Activated CD4-positive, alpha-beta T cell treated with anti-CD3 and anti-CD28 coated beads, Interleukin-2, amount 10 ng/mL, durations not matched to agents 24 days and 14 days (primary cell): ENCODE results near the gene DSTN. TPM values are rescaled to one million over a fixed set of nuclear protein-coding genes. Genes with fewer than 3 reads are reported as not detected.

Source experiments
- DNase-seq: peaks from one replicate; pipeline ENCODE4 v3.0.0; 2022
- H3K27ac Mint-ChIP-seq: one replicate; pipeline ENCODE4 v1.8.0; 2022; ENCODE audit warnings: mild to moderate bottlenecking, mixed read lengths
- H3K27me3 Mint-ChIP-seq: one replicate; pipeline ENCODE4 v1.8.0; 2022; ENCODE audit warnings: mixed read lengths
- H3K36me3 Mint-ChIP-seq: one replicate; pipeline ENCODE4 v1.8.0; 2022; ENCODE audit warnings: low read depth, mild to moderate bottlenecking, mixed read lengths
- H3K4me1 Mint-ChIP-seq: one replicate; pipeline ENCODE4 v1.8.0; 2021; ENCODE audit warnings: mixed read lengths
- H3K4me3 Mint-ChIP-seq: one replicate; pipeline ENCODE4 v1.8.0; 2022; ENCODE audit warnings: mild to moderate bottlenecking, moderate library complexity, mixed read lengths
- H3K9me3 Mint-ChIP-seq: one replicate; pipeline ENCODE4 v1.8.0; 2021; ENCODE audit warnings: mixed read lengths
- intact Hi-C: fragments of 100-400 bp; cut with micrococcal nuclease; formaldehyde crosslinking; loops from one replicate; pipeline ENCODE4 v1.15.1; 2023
- total RNA-seq: library from RNA; stranded (reverse); gene quantifications from 2 replicates; pipeline ENCODE4 v1.2.3, GENCODE V29; 2022

DSTN gene
- 58.6 and 65.6 TPM in 2 replicates for total RNA-seq

- intact Hi-C loops: loop anchor here (1.0 to 5.0 kb wide), 6 partner anchors 11 to 400 kb away; partner anchors contain the start of genes MGME1 and RRBP1
- Mint-ChIP-seq H3K27ac (peak within 1 kb of the TSS; percentile 95), H3K4me1 (peaks cover 23% of the 10 kb centered on the region), H3K4me3 (peak within 1 kb of the TSS; percentile 94), H3K9me3 (peaks cover 4% of the 10 kb centered on the region), H3K27me3 (peaks cover 9% of the 10 kb centered on the region), H3K36me3 (peaks cover 1% of the 10 kb centered on the region)
- DNase-seq: peak; percentile 97
These were observed at the start of gene DSTN for GRCh38 chr20:17569616-17570346. TSS of gene DSTN (plus strand) at chr20:17570075. CDS start at chr20:17570209, 134 bp downstream.

GRCh38 chr20:17520583-17520982, 49.3 kb upstream of the DSTN start:
- no peak for DNase-seq
- Mint-ChIP-seq H3K27me3 (peaks cover 13% of the 10 kb centered on the region), H3K9me3 (peaks cover 4% of the 10 kb centered on the region), H3K36me3 (peaks cover 2% of the 10 kb centered on the region), H3K27ac (no peak overlapping the region), H3K4me3 (no peak overlapping the region), H3K4me1 (peaks cover 8% of the 10 kb centered on the region)
- intact Hi-C loops: no loop called here

- no peaks in the 10 kb centered on the region for H3K9me3 Mint-ChIP-seq
- peaks cover 10% of the 10 kb centered on the region for H3K27me3 Mint-ChIP-seq
- H3K4me1 Mint-ChIP-seq: peaks cover 5% of the 10 kb centered on the region
- peaks cover 2% of the 10 kb centered on the region for H3K36me3 Mint-ChIP-seq
- DNase-seq: no peak
- no peak overlapping the region for H3K27ac Mint-ChIP-seq
- intact Hi-C loops: no loop called here
- no peak overlapping the region for H3K4me3 Mint-ChIP-seq
These were observed 47.3 kb upstream of the DSTN start for GRCh38 chr20:17522528-17522927.

GRCh38 chr20:17523326-17523725, 46.5 kb upstream of the DSTN start:
- intact Hi-C loops: no loop called here
- Mint-ChIP-seq H3K4me3 (no peak overlapping the region), H3K27me3 (peaks cover 11% of the 10 kb centered on the region), H3K36me3 (no peaks in the 10 kb centered on the region), H3K4me1 (peaks cover 5% of the 10 kb centered on the region), H3K9me3 (no peaks in the 10 kb centered on the region), H3K27ac (no peak overlapping the region)
- no peak for DNase-seq

GRCh38 chr20:17524560-17524959, 45.3 kb upstream of the DSTN start:
- Mint-ChIP-seq H3K27me3 (peaks cover 14% of the 10 kb centered on the region), H3K4me1 (peaks cover 5% of the 10 kb centered on the region), H3K9me3 (no peaks in the 10 kb centered on the region), H3K27ac (no peak overlapping the region), H3K4me3 (no peak overlapping the region), H3K36me3 (no peaks in the 10 kb centered on the region)
- DNase-seq: no peak
- intact Hi-C loops: no loop called here

GRCh38 chr20:17525132-17525531, 44.7 kb upstream of the DSTN start:
- H3K27ac Mint-ChIP-seq: no peak overlapping the region
- peaks cover 14% of the 10 kb centered on the region for H3K27me3 Mint-ChIP-seq
- H3K4me1 Mint-ChIP-seq: peaks cover 5% of the 10 kb centered on the region
- H3K9me3 Mint-ChIP-seq: no peaks in the 10 kb centered on the region
- no peak for DNase-seq
- H3K36me3 Mint-ChIP-seq: no peaks in the 10 kb centered on the region
- no peak overlapping the region for H3K4me3 Mint-ChIP-seq
- intact Hi-C loops: no loop called here

GRCh38 chr20:17525650-17526049, 44.2 kb upstream of the DSTN start:
- DNase-seq: peak; percentile 72
- Mint-ChIP-seq H3K4me3 (no peak overlapping the region), H3K9me3 (no peaks in the 10 kb centered on the region), H3K4me1 (peaks cover 6% of the 10 kb centered on the region), H3K27ac (no peak overlapping the region), H3K27me3 (peaks cover 11% of the 10 kb centered on the region), H3K36me3 (no peaks in the 10 kb centered on the region)
- intact Hi-C loops: no loop called here

- Mint-ChIP-seq H3K9me3 (no peaks in the 10 kb centered on the region), H3K27me3 (peaks cover 11% of the 10 kb centered on the region), H3K27ac (no peak overlapping the region), H3K4me1 (peaks cover 19% of the 10 kb centered on the region), H3K4me3 (no peak overlapping the region), H3K36me3 (peaks cover 3% of the 10 kb centered on the region)
- no peak for DNase-seq
- intact Hi-C loops: no loop called here
These were observed 40.3 kb upstream of the DSTN start for GRCh38 chr20:17529586-17529985.

- Mint-ChIP-seq H3K4me3 (peak overlapping the region; percentile 60), H3K27ac (peak overlapping the region; percentile 78), H3K9me3 (no peaks in the 10 kb centered on the region), H3K4me1 (peaks cover 19% of the 10 kb centered on the region), H3K27me3 (peaks cover 11% of the 10 kb centered on the region), H3K36me3 (peaks cover 3% of the 10 kb centered on the region)
- no peak for DNase-seq
- intact Hi-C loops: loop anchor here (5.0 to 10.0 kb wide), 2 partner anchors 437 to 465 kb away; partner anchors contain the start of genes MGME1 and SNX5
These were observed 39.7 kb upstream of the DSTN start for GRCh38 chr20:17530153-17530552.

GRCh38 chr20:17530716-17531664, 38.9 kb upstream of the DSTN start, which contains the start of gene BFSP1:
TSS of gene BFSP1 (minus strand) at chr20:17531379. CDS start at chr20:17531329, 50 bp downstream.
- DNase-seq: peak; percentile 86
- intact Hi-C loops: loop anchor here (1.0 to 10.0 kb wide), 3 partner anchors 26 to 464 kb away; partner anchors contain the start of genes MGME1 and SNX5
- H3K27ac Mint-ChIP-seq: peak within 1 kb of the TSS; percentile 94
- H3K27me3 Mint-ChIP-seq: peaks cover 9% of the 10 kb centered on the region
- H3K9me3 Mint-ChIP-seq: no peaks in the 10 kb centered on the region
- peaks cover 19% of the 10 kb centered on the region for H3K4me1 Mint-ChIP-seq
- H3K36me3 Mint-ChIP-seq: peaks cover 3% of the 10 kb centered on the region
- H3K4me3 Mint-ChIP-seq: peak within 1 kb of the TSS; percentile 91

- Mint-ChIP-seq H3K9me3 (no peaks in the 10 kb centered on the region), H3K27me3 (peaks cover 9% of the 10 kb centered on the region), H3K4me3 (peak overlapping the region; percentile 91), H3K36me3 (peaks cover 3% of the 10 kb centered on the region), H3K4me1 (peaks cover 19% of the 10 kb centered on the region), H3K27ac (peak overlapping the region; percentile 94)
- DNase-seq: no peak
- intact Hi-C loops: loop anchor here (1.0 to 10.0 kb wide), 3 partner anchors 26 to 463 kb away; partner anchors contain the start of genes MGME1 and SNX5
These were observed 38.2 kb upstream of the DSTN start for GRCh38 chr20:17531665-17532025.

GRCh38 chr20:17533396-17533795, 36.5 kb upstream of the DSTN start:
- peaks cover 8% of the 10 kb centered on the region for H3K27me3 Mint-ChIP-seq
- H3K4me3 Mint-ChIP-seq: no peak overlapping the region
- no peaks in the 10 kb centered on the region for H3K9me3 Mint-ChIP-seq
- DNase-seq: peak; percentile 80
- H3K27ac Mint-ChIP-seq: no peak overlapping the region
- intact Hi-C loops: loop anchor here (5.0 to 10.0 kb wide), 2 partner anchors 434 to 461 kb away; partner anchors contain the start of genes MGME1 and SNX5
- peaks cover 3% of the 10 kb centered on the region for H3K36me3 Mint-ChIP-seq
- H3K4me1 Mint-ChIP-seq: peaks cover 29% of the 10 kb centered on the region

GRCh38 chr20:17534077-17534476, 35.8 kb upstream of the DSTN start:
- Mint-ChIP-seq H3K27me3 (peaks cover 10% of the 10 kb centered on the region), H3K4me1 (peaks cover 34% of the 10 kb centered on the region), H3K27ac (no peak overlapping the region), H3K4me3 (no peak overlapping the region), H3K36me3 (peaks cover 3% of the 10 kb centered on the region), H3K9me3 (no peaks in the 10 kb centered on the region)
- intact Hi-C loops: loop anchor here (5.0 to 10.0 kb wide), 2 partner anchors 433 to 461 kb away; partner anchors contain the start of genes MGME1 and SNX5
- DNase-seq: no peak
